GM19397 (cell line): ENCODE data around the gene DAPK1.
"Not testable (repeated sequence)": the region's sequence is repeated elsewhere in the genome, so short reads cannot be mapped to it uniquely, and the experiment has no call there.

Experiments
- ATAC-seq: cut with Tn5 transposase; IDR thresholded peaks from one replicate; pipeline ENCODE4 v1.9.1; 2021; ENCODE audit warnings: mild to moderate bottlenecking, moderate library complexity; ENCODE audit not compliant: unreplicated experiment

DAPK1 gene

GRCh38 chr9:87498046-87498810 is 561 bp downstream of the DAPK1 start:
- ATAC-seq = peak; percentile 27

GRCh38 chr9:87498811-87499360 is 1.2 kb downstream of the DAPK1 start:
- ATAC-seq = no peak

GRCh38 chr9:87499424-87500017 is 1.9 kb downstream of the DAPK1 start:
- ATAC-seq = no peak

- ATAC-seq = no peak
Measured at GRCh38 chr9:87500491-87501270, 3.0 kb downstream of the DAPK1 start.

- ATAC-seq = not testable (repeated sequence)
Measured at GRCh38 chr9:87501271-87501656, 3.6 kb downstream of the DAPK1 start.

- ATAC-seq = no peak
Measured at GRCh38 chr9:87501806-87502205, 4.1 kb downstream of the DAPK1 start.

- no peak for ATAC-seq
Measured at GRCh38 chr9:87502391-87503221, 4.9 kb downstream of the DAPK1 start.

GRCh38 chr9:87503430-87503829 is 5.8 kb downstream of the DAPK1 start:
- no peak for ATAC-seq

- ATAC-seq = no peak
Measured at GRCh38 chr9:87503927-87504326, 6.3 kb downstream of the DAPK1 start.

- no peak for ATAC-seq
Measured at GRCh38 chr9:87504938-87505337, 7.3 kb downstream of the DAPK1 start.

- no peak for ATAC-seq
Measured at GRCh38 chr9:87505869-87506678, 8.4 kb downstream of the DAPK1 start.

- no peak for ATAC-seq
Measured at GRCh38 chr9:87507576-87507975, 9.9 kb downstream of the DAPK1 start.

GRCh38 chr9:87510252-87510683 is 12.6 kb downstream of the DAPK1 start:
- ATAC-seq = no peak

- ATAC-seq = no peak
Measured at GRCh38 chr9:87512311-87512710, 14.6 kb downstream of the DAPK1 start.

GRCh38 chr9:87513161-87513560 is 15.5 kb downstream of the DAPK1 start:
- ATAC-seq = no peak

GRCh38 chr9:87513880-87514535 is 16.3 kb downstream of the DAPK1 start:
- no peak for ATAC-seq

GRCh38 chr9:87515006-87515405 is 17.3 kb downstream of the DAPK1 start:
- ATAC-seq = no peak

GRCh38 chr9:87515588-87516221 is 18.0 kb downstream of the DAPK1 start:
- no peak for ATAC-seq
